Measurements from ENCODE around the gene SCP2D1.

GRCh38 chr20:18851629-18852028 lies 38.0 kb downstream of the SCP2D1 start:
- TF ChIP-seq EZH2 (IDR thresholded peaks at IDR 0.05; ENCODE audit: low read depth, unreplicated experiment) (no peak), CTCF (conservative IDR thresholded peaks at IDR 0.05; ENCODE audit: low read depth in 2 of 2) (no peak), JUNB (IDR thresholded peaks at IDR 0.05; ENCODE audit: unreplicated experiment) (no peak), EZH2phosphoT487 (IDR thresholded peaks at IDR 0.05; ENCODE audit: unreplicated experiment) (no peak), POLR2AphosphoS5 (IDR thresholded peaks at IDR 0.05; ENCODE audit: low read depth) (no peak), ZNF331 (CRISPR knock-in tag; IDR thresholded peaks at IDR 0.05; ENCODE audit: low read depth) (no peak), STAT1 (IDR thresholded peaks at IDR 0.05; ENCODE audit: unreplicated experiment) (no peak)
- TF ChIP-seq, protein P1, sequence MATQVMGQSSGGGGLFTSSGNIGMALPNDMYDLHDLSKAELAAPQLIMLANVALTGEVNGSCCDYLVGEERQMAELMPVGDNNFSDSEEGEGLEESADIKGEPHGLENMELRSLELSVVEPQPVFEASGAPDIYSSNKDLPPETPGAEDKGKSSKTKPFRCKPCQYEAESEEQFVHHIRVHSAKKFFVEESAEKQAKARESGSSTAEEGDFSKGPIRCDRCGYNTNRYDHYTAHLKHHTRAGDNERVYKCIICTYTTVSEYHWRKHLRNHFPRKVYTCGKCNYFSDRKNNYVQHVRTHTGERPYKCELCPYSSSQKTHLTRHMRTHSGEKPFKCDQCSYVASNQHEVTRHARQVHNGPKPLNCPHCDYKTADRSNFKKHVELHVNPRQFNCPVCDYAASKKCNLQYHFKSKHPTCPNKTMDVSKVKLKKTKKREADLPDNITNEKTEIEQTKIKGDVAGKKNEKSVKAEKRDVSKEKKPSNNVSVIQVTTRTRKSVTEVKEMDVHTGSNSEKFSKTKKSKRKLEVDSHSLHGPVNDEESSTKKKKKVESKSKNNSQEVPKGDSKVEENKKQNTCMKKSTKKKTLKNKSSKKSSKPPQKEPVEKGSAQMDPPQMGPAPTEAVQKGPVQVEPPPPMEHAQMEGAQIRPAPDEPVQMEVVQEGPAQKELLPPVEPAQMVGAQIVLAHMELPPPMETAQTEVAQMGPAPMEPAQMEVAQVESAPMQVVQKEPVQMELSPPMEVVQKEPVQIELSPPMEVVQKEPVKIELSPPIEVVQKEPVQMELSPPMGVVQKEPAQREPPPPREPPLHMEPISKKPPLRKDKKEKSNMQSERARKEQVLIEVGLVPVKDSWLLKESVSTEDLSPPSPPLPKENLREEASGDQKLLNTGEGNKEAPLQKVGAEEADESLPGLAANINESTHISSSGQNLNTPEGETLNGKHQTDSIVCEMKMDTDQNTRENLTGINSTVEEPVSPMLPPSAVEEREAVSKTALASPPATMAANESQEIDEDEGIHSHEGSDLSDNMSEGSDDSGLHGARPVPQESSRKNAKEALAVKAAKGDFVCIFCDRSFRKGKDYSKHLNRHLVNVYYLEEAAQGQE (IDR thresholded peaks at IDR 0.05; ENCODE audit: unreplicated experiment) = no peak

Measured in GM23338 (cell line).